ENCODE measurements around the gene RAG1.

RAG1 gene

DNA sequence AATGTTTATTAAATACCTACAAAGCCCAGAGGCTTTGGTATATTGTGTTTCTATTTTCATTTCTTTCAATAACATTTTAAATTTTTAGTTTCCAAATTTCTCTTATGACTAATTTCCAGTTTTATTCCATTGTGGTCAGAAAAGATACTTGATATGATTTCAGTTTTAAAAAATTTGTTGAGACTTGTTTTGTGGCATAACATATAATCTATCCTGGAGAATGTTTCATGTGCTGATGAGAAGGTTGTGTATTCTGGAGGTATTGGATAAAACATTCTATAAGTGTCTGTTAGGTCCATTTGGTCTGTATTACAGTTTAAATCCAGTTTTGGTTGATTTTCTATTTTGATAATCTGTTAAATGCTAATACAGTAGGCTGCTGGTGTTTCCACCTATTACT, 9.8 kb upstream of the RAG1 start:
- H3K4me3 ChIP-seq (ENCODE audit: low read length) = no peak overlapping the region
- peak; percentile 18 for DNase-seq (ENCODE audit: low read depth)
- TF ChIP-seq, protein P1, sequence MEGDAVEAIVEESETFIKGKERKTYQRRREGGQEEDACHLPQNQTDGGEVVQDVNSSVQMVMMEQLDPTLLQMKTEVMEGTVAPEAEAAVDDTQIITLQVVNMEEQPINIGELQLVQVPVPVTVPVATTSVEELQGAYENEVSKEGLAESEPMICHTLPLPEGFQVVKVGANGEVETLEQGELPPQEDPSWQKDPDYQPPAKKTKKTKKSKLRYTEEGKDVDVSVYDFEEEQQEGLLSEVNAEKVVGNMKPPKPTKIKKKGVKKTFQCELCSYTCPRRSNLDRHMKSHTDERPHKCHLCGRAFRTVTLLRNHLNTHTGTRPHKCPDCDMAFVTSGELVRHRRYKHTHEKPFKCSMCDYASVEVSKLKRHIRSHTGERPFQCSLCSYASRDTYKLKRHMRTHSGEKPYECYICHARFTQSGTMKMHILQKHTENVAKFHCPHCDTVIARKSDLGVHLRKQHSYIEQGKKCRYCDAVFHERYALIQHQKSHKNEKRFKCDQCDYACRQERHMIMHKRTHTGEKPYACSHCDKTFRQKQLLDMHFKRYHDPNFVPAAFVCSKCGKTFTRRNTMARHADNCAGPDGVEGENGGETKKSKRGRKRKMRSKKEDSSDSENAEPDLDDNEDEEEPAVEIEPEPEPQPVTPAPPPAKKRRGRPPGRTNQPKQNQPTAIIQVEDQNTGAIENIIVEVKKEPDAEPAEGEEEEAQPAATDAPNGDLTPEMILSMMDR (IDR thresholded peaks at IDR 0.05; ENCODE audit: insufficient read depth, low read depth, low read length, missing control alignments) = no peak

DNA sequence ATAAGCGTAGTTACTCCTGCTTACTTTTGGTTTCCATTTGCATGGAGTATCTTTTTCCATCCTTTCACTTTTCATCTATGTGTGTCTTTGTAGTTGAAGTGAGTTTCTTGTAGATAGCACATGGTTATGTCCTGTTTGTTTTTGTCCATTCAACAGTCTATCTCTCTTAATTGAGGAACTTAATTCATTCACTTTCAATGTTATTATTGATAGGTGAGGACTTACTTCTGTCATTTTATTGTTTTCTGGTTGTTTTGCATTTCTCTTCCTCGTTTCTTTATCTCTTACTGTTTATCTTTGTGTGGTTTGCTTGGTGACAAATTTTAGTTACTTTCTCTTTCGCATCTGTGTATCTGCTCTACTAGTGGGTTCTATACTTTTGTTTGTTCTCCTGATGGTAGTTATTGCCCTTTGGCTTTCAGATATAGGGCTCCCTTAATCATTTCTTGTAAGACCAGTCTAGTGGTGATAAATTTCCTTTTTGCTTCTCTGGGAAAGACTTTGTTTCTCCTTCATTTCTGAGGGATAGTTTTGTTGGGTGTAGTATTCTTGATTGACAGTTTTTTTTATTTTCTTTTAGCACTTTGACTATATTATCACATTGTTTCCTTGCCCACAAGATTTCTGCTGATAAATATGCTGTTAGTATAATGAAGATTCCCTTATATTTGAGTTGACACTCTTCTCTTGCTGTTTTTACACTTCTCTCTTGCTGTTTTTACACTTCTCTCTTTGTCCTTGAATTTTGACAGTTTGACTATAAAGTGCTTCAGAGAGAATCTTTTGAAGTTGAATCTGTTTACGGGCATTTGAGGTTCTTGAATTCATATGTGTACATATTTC, 9.0 kb upstream of the RAG1 start:
- TF ChIP-seq, protein P1 (IDR thresholded peaks at IDR 0.05; ENCODE audit: insufficient read depth, low read depth, low read length, missing control alignments) = no peak
- H3K4me3 ChIP-seq (ENCODE audit: low read length) = no peak overlapping the region
- DNase-seq (ENCODE audit: low read depth) = no peak

DNA sequence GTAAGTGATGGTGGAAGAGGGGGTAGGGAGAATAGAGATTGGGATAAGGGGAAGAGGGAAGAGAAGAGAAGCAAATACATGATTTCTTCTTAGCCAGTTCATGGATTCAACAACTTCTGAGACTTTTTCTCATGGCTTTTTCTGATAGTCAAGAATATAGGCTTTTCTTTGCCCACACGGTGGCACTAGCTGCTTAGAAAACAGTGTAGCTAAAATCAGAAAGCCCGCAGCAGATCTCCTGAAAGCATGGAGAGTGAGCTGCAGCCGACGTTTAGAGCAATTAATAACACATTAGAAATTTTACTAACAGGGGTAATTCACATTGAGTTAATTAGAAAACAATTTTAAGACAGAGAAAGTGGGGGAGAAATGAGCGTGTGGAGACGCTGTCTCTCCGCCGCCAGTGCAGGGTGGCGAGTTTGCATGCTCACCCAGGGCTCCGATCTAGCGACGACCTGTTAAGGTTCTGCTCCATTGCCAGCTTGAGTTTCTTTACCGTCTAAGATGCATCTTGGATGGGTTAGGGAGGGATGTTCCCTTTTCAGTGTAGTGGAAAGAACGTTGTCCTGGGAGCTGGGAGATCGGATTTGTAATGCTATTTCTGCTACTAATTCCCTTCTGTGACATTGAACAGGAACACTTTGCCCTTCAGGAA, 3.3 kb upstream of the RAG1 start:
- TF ChIP-seq, protein P1 (IDR thresholded peaks at IDR 0.05; ENCODE audit: insufficient read depth, low read depth, low read length, missing control alignments) = peak; percentile 69
- H3K4me3 ChIP-seq (ENCODE audit: low read length) = peak overlapping the region; percentile 23
- peak; percentile 65 for DNase-seq (ENCODE audit: low read depth)

DNA sequence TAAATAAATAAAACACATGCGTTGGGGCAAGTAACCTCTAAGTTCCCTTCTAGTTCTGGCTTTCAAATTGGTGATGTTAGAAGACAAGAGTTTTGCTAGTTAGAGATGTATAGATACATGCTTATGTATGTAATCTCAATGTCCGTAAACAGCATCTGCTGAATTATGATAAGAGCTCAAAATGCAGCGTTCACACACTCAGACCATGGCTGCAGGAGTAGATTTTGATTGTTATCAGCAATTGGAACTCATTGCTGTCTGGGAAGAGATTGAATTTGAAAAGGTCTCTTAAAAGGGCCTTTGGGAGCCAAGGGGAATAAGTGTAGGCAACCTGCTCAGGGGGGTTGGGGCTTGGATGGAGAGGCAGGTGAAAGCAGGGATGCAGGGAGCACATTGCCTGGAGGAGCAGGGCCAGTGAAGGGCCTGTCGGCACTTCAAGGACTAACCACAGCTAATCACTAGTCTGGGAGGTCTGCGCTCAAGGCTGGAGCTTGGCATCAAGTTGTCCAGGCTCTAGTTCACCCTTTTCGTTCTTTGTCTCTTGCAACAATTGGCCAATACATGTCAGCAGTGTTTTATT, 2.7 kb upstream of the RAG1 start:
- no peak overlapping the region for H3K4me3 ChIP-seq (ENCODE audit: low read length)
- TF ChIP-seq, protein P1 (IDR thresholded peaks at IDR 0.05; ENCODE audit: insufficient read depth, low read depth, low read length, missing control alignments) = no peak
- no peak for DNase-seq (ENCODE audit: low read depth)

DNA sequence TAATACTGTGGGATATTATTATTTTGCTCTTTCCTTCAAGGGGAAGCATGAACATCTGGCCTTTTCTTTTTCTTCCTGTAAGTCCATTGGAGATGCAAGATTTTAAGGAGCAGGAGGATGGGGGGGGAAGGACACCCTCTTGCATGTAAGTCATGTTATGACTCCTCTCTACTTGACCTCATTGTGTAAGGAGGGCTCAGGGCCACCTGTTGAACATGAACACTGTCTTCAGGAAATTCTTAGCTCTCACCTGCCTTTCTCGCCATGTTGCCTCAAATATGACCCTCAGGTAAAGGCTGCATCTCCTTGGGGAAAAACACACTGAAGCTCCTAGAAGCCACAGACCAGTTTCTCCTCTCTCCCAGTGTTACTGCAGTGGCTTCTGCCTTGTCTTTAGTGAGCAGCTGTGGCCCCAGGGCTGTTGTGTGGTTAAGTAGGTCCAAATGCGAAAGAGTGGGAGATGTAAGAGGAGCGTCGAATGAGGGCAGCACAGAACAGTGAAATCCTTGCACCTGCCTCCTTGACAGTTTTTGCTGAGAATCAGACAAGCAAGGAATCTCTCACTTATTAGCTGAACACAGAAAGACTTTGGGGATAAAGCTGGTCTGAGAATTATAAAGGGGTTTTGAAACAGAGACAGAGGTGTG, 1.3 kb upstream of the RAG1 start:
- no peak overlapping the region for H3K4me3 ChIP-seq (ENCODE audit: low read length)
- TF ChIP-seq, protein P1 (IDR thresholded peaks at IDR 0.05; ENCODE audit: insufficient read depth, low read depth, low read length, missing control alignments) = no peak
- no peak for DNase-seq (ENCODE audit: low read depth)

DNA sequence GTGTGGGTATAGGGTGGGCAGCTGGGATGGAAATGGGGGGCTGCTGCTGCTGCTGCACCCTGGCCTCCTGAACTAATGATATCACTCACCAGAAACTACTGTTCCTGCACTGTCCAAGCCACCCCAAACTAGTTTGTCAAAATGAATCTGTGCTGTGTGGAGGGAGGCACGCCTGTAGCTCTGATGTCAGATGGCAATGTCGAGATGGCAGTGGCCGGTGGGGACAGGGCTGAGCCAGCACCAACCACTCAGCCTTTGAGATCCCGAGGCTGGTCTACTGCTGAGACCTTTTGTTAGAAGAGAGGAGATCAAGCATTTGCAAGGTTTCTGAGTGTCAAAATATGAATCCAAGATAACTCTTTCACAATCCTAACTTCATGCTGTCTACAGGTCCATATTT, 1.3 kb downstream of the RAG1 start:
- TF ChIP-seq, protein P1 (IDR thresholded peaks at IDR 0.05; ENCODE audit: insufficient read depth, low read depth, low read length, missing control alignments) = no peak
- DNase-seq (ENCODE audit: low read depth) = no peak
- no peak overlapping the region for H3K4me3 ChIP-seq (ENCODE audit: low read length)
